Hepatocyte (in vitro differentiated cells): ENCODE results near the gene DUSP28.

Source experiments
- CTCF ChIP-seq: fragments of 200-600 bp; sonication (generic); IDR thresholded peaks from 2 replicates; pipeline ENCODE4 v1.5.1; 2016; ENCODE audit warnings: antibody characterized with exemption, mild to moderate bottlenecking; ENCODE audit not compliant: poor library complexity
- EZH2 ChIP-seq: fragments of 200-600 bp; sonication (generic); IDR thresholded peaks from 2 replicates; pipeline ENCODE4 v1.6.1; 2016; ENCODE audit warnings: antibody characterized with exemption, mild to moderate bottlenecking, borderline replicate concordance
- EZH2phosphoT487 ChIP-seq: fragments of 200-600 bp; sonication (generic); IDR thresholded peaks from one replicate; pipeline ENCODE4 v1.6.1; 2018; ENCODE audit warnings: antibody characterized with exemption, mild to moderate bottlenecking, low read depth, moderate library complexity; ENCODE audit not compliant: unreplicated experiment, severe bottlenecking

GRCh38 chr2:240567872-240568677, 7.9 kb downstream of the DUSP28 start, which contains the start of gene RNPEPL1:
- TF ChIP-seq CTCF = no peak
- TF ChIP-seq EZH2 = no peak
- no peak for TF ChIP-seq EZH2phosphoT487
